ENCODE measurements around the gene IL2.

GRCh38 chr4:122503214-122503613, 46.7 kb upstream of the IL2 start:
- TF ChIP-seq CTCF (IDR thresholded peaks at IDR 0.05) (no peak), POLR2A (IDR thresholded peaks at IDR 0.05) (no peak)
